Measurements from ENCODE around the gene RPS17.
"Not testable (repeated sequence)": the region's sequence is repeated elsewhere in the genome, so short reads cannot be mapped to it uniquely, and the experiment has no call there.

Gene RPS17

DNA sequence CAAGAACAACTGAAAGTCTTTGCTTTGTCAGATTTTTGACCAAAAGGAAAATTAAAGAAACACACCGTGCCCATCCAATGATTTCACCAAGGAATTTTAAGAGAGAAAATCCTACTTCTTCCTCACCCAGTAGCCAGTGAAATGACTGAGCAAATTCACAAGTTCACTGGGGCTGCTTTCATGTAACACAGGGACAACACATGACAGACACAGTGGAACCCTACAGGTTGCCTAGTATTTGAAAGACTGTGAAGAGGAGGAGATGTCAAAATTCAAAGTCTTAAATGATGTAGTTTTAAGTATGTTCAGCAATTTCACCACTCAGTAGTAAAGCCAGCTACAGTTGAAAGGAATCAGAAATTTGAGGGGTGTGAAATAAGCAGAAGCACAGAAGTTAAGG is 33.2 kb downstream of the RPS17 start:
- not testable (repeated sequence) for DNase-seq (ENCODE audit: low read depth)

DNA sequence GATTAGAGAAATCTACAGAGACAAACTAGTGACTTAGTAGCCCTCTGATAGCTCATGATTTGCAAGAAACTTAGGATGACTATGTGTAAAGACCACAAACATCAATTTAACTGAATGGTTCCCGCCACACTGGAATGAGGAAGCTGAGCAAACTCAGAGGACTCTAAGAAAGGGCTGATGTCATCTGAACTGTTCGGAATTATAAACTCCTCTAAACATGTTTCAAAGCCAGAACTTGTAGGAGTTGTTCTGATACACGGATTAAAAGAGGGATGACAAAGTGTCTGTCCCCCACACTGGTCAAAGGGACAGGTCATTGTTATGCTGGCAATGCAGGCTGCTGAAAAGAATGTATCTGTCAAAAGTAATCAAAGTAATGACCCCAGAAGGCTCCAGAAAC is 34.4 kb downstream of the RPS17 start:
- DNase-seq (ENCODE audit: low read depth): not testable (repeated sequence)

DNA sequence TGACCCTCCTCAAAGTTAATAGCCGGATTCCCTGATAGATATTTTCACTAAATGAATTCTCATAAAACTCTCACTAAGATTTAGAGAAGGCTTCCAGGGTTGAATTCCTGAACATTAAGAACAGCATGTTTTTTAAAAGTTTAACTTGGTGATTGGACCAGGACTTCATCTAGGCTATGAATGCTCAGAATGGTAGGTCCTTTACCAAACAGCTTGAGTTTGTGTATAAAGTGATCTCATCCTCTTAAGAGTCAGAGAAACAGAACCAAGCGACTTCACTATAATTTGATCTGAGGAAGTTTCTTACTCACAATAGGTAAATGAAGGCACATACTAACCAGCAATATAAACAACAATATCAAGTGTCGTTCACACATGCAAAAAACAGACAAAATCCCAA is 36.2 kb downstream of the RPS17 start:
- DNase-seq (ENCODE audit: low read depth): not testable (repeated sequence)

DNA sequence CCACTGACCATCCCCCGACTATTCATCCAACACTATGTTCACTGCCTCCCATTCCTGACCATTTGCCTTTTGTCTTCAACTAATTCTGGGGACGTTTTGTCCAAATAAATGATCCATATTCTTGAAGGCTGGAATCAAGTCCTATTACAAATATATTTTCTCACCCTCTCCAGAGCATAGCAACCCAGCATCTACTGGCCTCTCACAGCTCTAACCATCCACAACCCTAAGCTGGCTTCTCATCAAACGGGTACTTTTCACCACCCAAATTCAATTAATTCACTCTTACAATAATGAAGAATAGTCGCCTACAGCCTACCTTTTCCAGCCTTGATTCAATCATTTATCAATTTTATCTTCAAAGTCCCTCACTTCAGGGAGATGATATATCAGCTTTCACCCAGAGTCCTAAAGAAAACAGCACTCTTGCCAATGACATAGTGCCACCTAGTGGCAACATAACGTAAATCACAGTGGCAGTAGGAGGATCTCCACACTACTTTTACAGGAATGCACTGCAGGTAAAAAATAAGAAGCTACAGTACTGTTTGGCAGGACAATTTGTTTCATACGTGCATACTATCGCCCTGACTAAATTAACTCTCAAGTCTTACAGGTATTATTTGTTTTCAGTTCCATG is 37.4 kb downstream of the RPS17 start:
- not testable (repeated sequence) for DNase-seq (ENCODE audit: low read depth)

DNA sequence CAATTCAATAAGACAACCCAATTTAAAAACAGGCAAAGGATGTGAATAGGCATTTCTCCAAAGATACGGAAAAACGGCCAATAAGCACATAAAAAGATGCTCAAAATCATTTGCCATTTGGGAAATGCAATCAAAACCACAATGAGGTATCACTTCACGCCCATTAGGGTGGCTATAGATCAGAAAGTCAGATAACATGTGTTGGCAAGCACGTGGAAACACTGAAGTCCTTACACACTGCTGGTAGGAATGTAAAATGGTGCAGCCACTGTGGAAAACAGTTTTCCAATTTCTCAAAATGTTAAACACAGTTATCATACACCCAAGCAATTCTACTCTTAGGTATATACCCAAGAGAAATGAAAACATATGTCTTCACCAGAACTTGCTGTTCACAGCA is 39.5 kb downstream of the RPS17 start:
- not testable (repeated sequence) for DNase-seq (ENCODE audit: low read depth)

DNA sequence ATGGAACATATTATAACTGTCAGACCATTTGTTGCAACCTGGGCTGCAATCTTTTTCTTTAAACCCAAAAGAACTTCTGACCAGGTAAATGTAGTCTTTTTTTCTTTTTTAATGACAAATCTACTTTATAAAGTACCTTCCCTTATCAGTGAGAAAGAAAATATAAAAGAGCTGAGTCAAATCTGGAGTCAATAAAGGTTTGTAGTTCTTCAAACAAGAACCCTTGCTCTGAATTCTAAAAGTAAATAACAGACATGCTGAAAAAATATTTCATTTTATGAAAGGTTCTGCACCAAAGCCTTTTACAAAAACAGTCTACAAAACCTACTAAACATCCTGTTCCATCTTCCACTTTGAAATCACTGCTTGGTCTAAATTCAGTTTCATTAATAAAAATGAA is 42.3 kb downstream of the RPS17 start:
- not testable (repeated sequence) for DNase-seq (ENCODE audit: low read depth)

DNA sequence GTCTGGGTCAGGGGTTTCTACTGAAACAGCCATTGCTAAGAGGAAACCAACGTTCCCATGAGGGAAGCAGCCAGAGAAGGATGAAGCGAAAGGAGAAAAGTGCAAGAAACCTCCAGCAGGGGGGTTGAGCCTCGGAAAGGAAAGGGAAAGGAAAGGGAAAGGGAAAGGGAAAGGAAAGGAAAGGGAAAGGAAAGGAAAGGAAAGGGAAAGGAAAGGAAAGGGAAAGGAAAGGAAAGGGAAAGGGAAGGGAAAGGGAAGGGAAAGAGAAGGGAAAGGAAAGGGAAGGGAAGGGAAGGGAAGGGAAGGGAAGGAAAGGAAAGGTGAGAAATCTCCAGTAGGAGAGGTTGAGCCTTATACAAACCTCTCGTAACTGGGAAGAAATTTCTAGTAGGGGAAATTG is 52.0 kb downstream of the RPS17 start:
- DNase-seq (ENCODE audit: low read depth): not testable (repeated sequence)

DNA sequence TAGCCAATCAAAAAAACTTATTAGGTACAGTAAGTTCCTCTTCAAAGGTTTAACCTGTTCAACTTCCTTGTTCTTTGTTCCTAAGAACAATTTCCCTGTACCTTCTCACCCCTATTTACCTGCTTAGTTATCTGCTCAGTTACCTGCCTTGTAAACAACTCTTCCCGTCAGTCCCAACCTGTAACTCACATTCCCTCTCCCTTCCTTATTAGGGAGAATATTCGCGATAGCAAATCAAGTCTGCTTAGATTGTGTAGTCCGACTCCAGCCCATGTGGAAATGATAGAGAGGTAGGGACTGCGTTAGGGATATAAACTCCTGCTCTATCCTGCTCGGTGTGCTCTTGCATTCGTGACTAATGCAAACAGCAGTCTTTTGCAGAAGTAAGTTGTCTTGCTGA is 53.2 kb downstream of the RPS17 start:
- DNase-seq (ENCODE audit: low read depth): not testable (repeated sequence)

All from activated T-cell treated with anti-CD3 and anti-CD28 coated beads for 48 hours (primary cell).